Measurements from ENCODE around the gene WWC2. TPM values are rescaled to one million over a fixed set of nuclear protein-coding genes. Genes with fewer than 3 reads are reported as not detected.

The WWC2 gene
- polyA plus RNA-seq, 4 donors = 0.22 to 15.6 (median 2.1) TPM

GRCh38 chr4:183200453-183200852 is 101.4 kb downstream of the WWC2 start:
- no peaks in the 10 kb centered on the region for H3K27me3 ChIP-seq (ENCODE audit: control insufficient read depth in 3 of 3, insufficient read depth in 3 of 3, low read length in 3 of 3)
- no peaks in the 10 kb centered on the region for H3K4me1 ChIP-seq (ENCODE audit: control insufficient read depth in 3 of 3, insufficient read depth in 2 of 3, low read depth in 1 of 3, low read length in 2 of 3)
- FAIRE-seq (no peak), DNase-seq (peak in 1 of 2 donors; percentile 3)
- H3K4me3 ChIP-seq (ENCODE audit: low read depth in 1 of 3, low read length in 3 of 3) = no peak overlapping the region
- peaks cover 0 to 7% (median 0%) of the 10 kb centered on the region in 3 donors for H3K36me3 ChIP-seq (ENCODE audit: control insufficient read depth in 3 of 3, insufficient read depth in 2 of 3, low read depth in 1 of 3, low read length in 3 of 3)
- 5 to 22% (median 17%) methylated on average over 4 of the region's 4 CpGs for WGBS, 3 donors
- no peaks in the 10 kb centered on the region for H3K9me3 ChIP-seq (ENCODE audit: control insufficient read depth in 2 of 2, insufficient read depth in 1 of 2, low read depth in 1 of 2, low read length in 1 of 2)
- H3K27ac ChIP-seq (ENCODE audit: low read depth in 1 of 3, low read length in 2 of 3) = no peak overlapping the region

GRCh38 chr4:183201331-183201730 is 102.3 kb downstream of the WWC2 start:
- 84 to 93% (median 89%) methylated on average over 4 of the region's 4 CpGs for WGBS, 3 donors
- DNase-seq (no peak), FAIRE-seq (no peak)
- no peak overlapping the region for H3K4me3 ChIP-seq (ENCODE audit: low read depth in 1 of 3, low read length in 3 of 3)
- H3K4me1 ChIP-seq (ENCODE audit: control insufficient read depth in 3 of 3, insufficient read depth in 2 of 3, low read depth in 1 of 3, low read length in 2 of 3) = no peaks in the 10 kb centered on the region
- H3K36me3 ChIP-seq (ENCODE audit: control insufficient read depth in 3 of 3, insufficient read depth in 2 of 3, low read depth in 1 of 3, low read length in 3 of 3) = peaks cover 0 to 4% (median 0%) of the 10 kb centered on the region in 3 donors
- H3K27me3 ChIP-seq (ENCODE audit: control insufficient read depth in 3 of 3, insufficient read depth in 3 of 3, low read length in 3 of 3) = no peaks in the 10 kb centered on the region
- no peaks in the 10 kb centered on the region for H3K9me3 ChIP-seq (ENCODE audit: control insufficient read depth in 2 of 2, insufficient read depth in 1 of 2, low read depth in 1 of 2, low read length in 1 of 2)
- no peak overlapping the region for H3K27ac ChIP-seq (ENCODE audit: low read depth in 1 of 3, low read length in 2 of 3)

GRCh38 chr4:183202523-183202922 is 103.5 kb downstream of the WWC2 start:
- DNase-seq (no peak), FAIRE-seq (no peak)
- WGBS, 3 donors = 88 to 97% (median 94%) methylated on average over 2 of the region's 2 CpGs
- no peaks in the 10 kb centered on the region for H3K4me1 ChIP-seq (ENCODE audit: control insufficient read depth in 3 of 3, insufficient read depth in 2 of 3, low read depth in 1 of 3, low read length in 2 of 3)
- no peaks in the 10 kb centered on the region for H3K36me3 ChIP-seq (ENCODE audit: control insufficient read depth in 3 of 3, insufficient read depth in 2 of 3, low read depth in 1 of 3, low read length in 3 of 3)
- no peaks in the 10 kb centered on the region for H3K27me3 ChIP-seq (ENCODE audit: control insufficient read depth in 3 of 3, insufficient read depth in 3 of 3, low read length in 3 of 3)
- H3K27ac ChIP-seq (ENCODE audit: low read depth in 1 of 3, low read length in 2 of 3) = no peak overlapping the region
- H3K4me3 ChIP-seq (ENCODE audit: low read depth in 1 of 3, low read length in 3 of 3) = no peak overlapping the region
- no peaks in the 10 kb centered on the region for H3K9me3 ChIP-seq (ENCODE audit: control insufficient read depth in 2 of 2, insufficient read depth in 1 of 2, low read depth in 1 of 2, low read length in 1 of 2)

- FAIRE-seq = no peak
Measured at GRCh38 chr4:183204793-183205192, 105.7 kb downstream of the WWC2 start.

GRCh38 chr4:183205193-183205592 is 106.1 kb downstream of the WWC2 start:
- Histone ChIP-seq H3K27ac (ENCODE audit: low read depth in 1 of 3, low read length in 2 of 3) (no peak overlapping the region), H3K9me3 (ENCODE audit: control insufficient read depth in 2 of 2, insufficient read depth in 1 of 2, low read depth in 1 of 2, low read length in 1 of 2) (no peaks in the 10 kb centered on the region), H3K36me3 (ENCODE audit: control insufficient read depth in 3 of 3, insufficient read depth in 2 of 3, low read depth in 1 of 3, low read length in 3 of 3) (no peaks in the 10 kb centered on the region), H3K27me3 (ENCODE audit: control insufficient read depth in 3 of 3, insufficient read depth in 3 of 3, low read length in 3 of 3) (no peaks in the 10 kb centered on the region), H3K4me3 (ENCODE audit: low read depth in 1 of 3, low read length in 3 of 3) (no peak overlapping the region), H3K4me1 (ENCODE audit: control insufficient read depth in 3 of 3, insufficient read depth in 2 of 3, low read depth in 1 of 3, low read length in 2 of 3) (no peaks in the 10 kb centered on the region)
- FAIRE-seq (no peak), DNase-seq (no peak)
- WGBS, 3 donors = 29 to 36% (median 36%) methylated on average over 2 of the region's 2 CpGs

More at GRCh38 chr4:183204793-183205192, 105.7 kb downstream of the WWC2 start:
- H3K27ac ChIP-seq (ENCODE audit: low read depth in 1 of 3, low read length in 2 of 3) = no peak overlapping the region
- no peaks in the 10 kb centered on the region for H3K27me3 ChIP-seq (ENCODE audit: control insufficient read depth in 3 of 3, insufficient read depth in 3 of 3, low read length in 3 of 3)
- no peaks in the 10 kb centered on the region for H3K4me1 ChIP-seq (ENCODE audit: control insufficient read depth in 3 of 3, insufficient read depth in 2 of 3, low read depth in 1 of 3, low read length in 2 of 3)
- H3K36me3 ChIP-seq (ENCODE audit: control insufficient read depth in 3 of 3, insufficient read depth in 2 of 3, low read depth in 1 of 3, low read length in 3 of 3) = no peaks in the 10 kb centered on the region
- WGBS, 3 donors = 85 to 93% (median 92%) methylated on average over 2 of the region's 2 CpGs
- no peak overlapping the region for H3K4me3 ChIP-seq (ENCODE audit: low read depth in 1 of 3, low read length in 3 of 3)
- H3K9me3 ChIP-seq (ENCODE audit: control insufficient read depth in 2 of 2, insufficient read depth in 1 of 2, low read depth in 1 of 2, low read length in 1 of 2) = no peaks in the 10 kb centered on the region
- no peak for DNase-seq

- Histone ChIP-seq H3K4me3 (ENCODE audit: low read depth in 1 of 3, low read length in 3 of 3) (no peak overlapping the region), H3K27ac (ENCODE audit: low read depth in 1 of 3, low read length in 2 of 3) (no peak overlapping the region), H3K36me3 (ENCODE audit: control insufficient read depth in 3 of 3, insufficient read depth in 2 of 3, low read depth in 1 of 3, low read length in 3 of 3) (no peaks in the 10 kb centered on the region), H3K27me3 (ENCODE audit: control insufficient read depth in 3 of 3, insufficient read depth in 3 of 3, low read length in 3 of 3) (no peaks in the 10 kb centered on the region), H3K4me1 (ENCODE audit: control insufficient read depth in 3 of 3, insufficient read depth in 2 of 3, low read depth in 1 of 3, low read length in 2 of 3) (no peaks in the 10 kb centered on the region), H3K9me3 (ENCODE audit: control insufficient read depth in 2 of 2, insufficient read depth in 1 of 2, low read depth in 1 of 2, low read length in 1 of 2) (no peaks in the 10 kb centered on the region)
- no peak for DNase-seq
- 69 to 76% (median 76%) methylated on average over 4 of the region's 4 CpGs for WGBS, 3 donors
- FAIRE-seq = no peak
Measured at GRCh38 chr4:183205709-183206108, 106.7 kb downstream of the WWC2 start.

GRCh38 chr4:183211533-183211932 is 112.5 kb downstream of the WWC2 start:
- Histone ChIP-seq H3K4me1 (ENCODE audit: control insufficient read depth in 3 of 3, insufficient read depth in 2 of 3, low read depth in 1 of 3, low read length in 2 of 3) (no peaks in the 10 kb centered on the region), H3K4me3 (ENCODE audit: low read depth in 1 of 3, low read length in 3 of 3) (no peak overlapping the region), H3K27ac (ENCODE audit: low read depth in 1 of 3, low read length in 2 of 3) (no peak overlapping the region), H3K36me3 (ENCODE audit: control insufficient read depth in 3 of 3, insufficient read depth in 2 of 3, low read depth in 1 of 3, low read length in 3 of 3) (no peaks in the 10 kb centered on the region), H3K9me3 (ENCODE audit: control insufficient read depth in 2 of 2, insufficient read depth in 1 of 2, low read depth in 1 of 2, low read length in 1 of 2) (no peaks in the 10 kb centered on the region), H3K27me3 (ENCODE audit: control insufficient read depth in 3 of 3, insufficient read depth in 3 of 3, low read length in 3 of 3) (no peaks in the 10 kb centered on the region)
- FAIRE-seq = no peak
- WGBS, 3 donors = 60 to 79% (median 70%) methylated on average over 8 of the region's 8 CpGs
- DNase-seq = no peak

GRCh38 chr4:183213996-183214395 is 114.9 kb downstream of the WWC2 start:
- FAIRE-seq (no peak), DNase-seq (no peak)
- WGBS, 3 donors = 71 to 79% (median 73%) methylated on average over 2 of the region's 2 CpGs

GRCh38 chr4:183214912-183215488 is 115.9 kb downstream of the WWC2 start:
- DNase-seq = no peak
- Histone ChIP-seq H3K27me3 (ENCODE audit: control insufficient read depth in 3 of 3, insufficient read depth in 3 of 3, low read length in 3 of 3) (no peaks in the 10 kb centered on the region), H3K4me1 (ENCODE audit: control insufficient read depth in 3 of 3, insufficient read depth in 2 of 3, low read depth in 1 of 3, low read length in 2 of 3) (peaks cover 0 to 3% (median 0%) of the 10 kb centered on the region in 3 donors), H3K27ac (ENCODE audit: low read depth in 1 of 3, low read length in 2 of 3) (no peak overlapping the region), H3K4me3 (ENCODE audit: low read depth in 1 of 3, low read length in 3 of 3) (no peak overlapping the region), H3K36me3 (ENCODE audit: control insufficient read depth in 3 of 3, insufficient read depth in 2 of 3, low read depth in 1 of 3, low read length in 3 of 3) (no peaks in the 10 kb centered on the region), H3K9me3 (ENCODE audit: control insufficient read depth in 2 of 2, insufficient read depth in 1 of 2, low read depth in 1 of 2, low read length in 1 of 2) (no peaks in the 10 kb centered on the region)
- 93 to 94% (median 94%) methylated on average over 4 of the region's 4 CpGs for WGBS, 3 donors
- FAIRE-seq = no peak

More at GRCh38 chr4:183213996-183214395, 114.9 kb downstream of the WWC2 start:
- H3K4me3 ChIP-seq (ENCODE audit: low read depth in 1 of 3, low read length in 3 of 3) = no peak overlapping the region
- no peak overlapping the region for H3K27ac ChIP-seq (ENCODE audit: low read depth in 1 of 3, low read length in 2 of 3)
- H3K9me3 ChIP-seq (ENCODE audit: control insufficient read depth in 2 of 2, insufficient read depth in 1 of 2, low read depth in 1 of 2, low read length in 1 of 2) = no peaks in the 10 kb centered on the region
- no peaks in the 10 kb centered on the region for H3K4me1 ChIP-seq (ENCODE audit: control insufficient read depth in 3 of 3, insufficient read depth in 2 of 3, low read depth in 1 of 3, low read length in 2 of 3)
- H3K36me3 ChIP-seq (ENCODE audit: control insufficient read depth in 3 of 3, insufficient read depth in 2 of 3, low read depth in 1 of 3, low read length in 3 of 3) = no peaks in the 10 kb centered on the region
- no peaks in the 10 kb centered on the region for H3K27me3 ChIP-seq (ENCODE audit: control insufficient read depth in 3 of 3, insufficient read depth in 3 of 3, low read length in 3 of 3)
